CD4-positive, alpha-beta T cell treated with Interleukin-12 subunit alpha and Interleukin-12 subunit beta, for 1 hour (primary cell): ENCODE results near the gene PGRMC2.
A peak's percentile ranks its signal among the peaks of the same experiment; 100 is the strongest.
"Not testable (repeated sequence)": the region's sequence is repeated elsewhere in the genome, so short reads cannot be mapped to it uniquely, and the experiment has no call there.

Source experiments
- DNase-seq: peaks from one replicate; pipeline ENCODE4 v3.0.0-alpha.2; 2020

The PGRMC2 gene

DNA sequence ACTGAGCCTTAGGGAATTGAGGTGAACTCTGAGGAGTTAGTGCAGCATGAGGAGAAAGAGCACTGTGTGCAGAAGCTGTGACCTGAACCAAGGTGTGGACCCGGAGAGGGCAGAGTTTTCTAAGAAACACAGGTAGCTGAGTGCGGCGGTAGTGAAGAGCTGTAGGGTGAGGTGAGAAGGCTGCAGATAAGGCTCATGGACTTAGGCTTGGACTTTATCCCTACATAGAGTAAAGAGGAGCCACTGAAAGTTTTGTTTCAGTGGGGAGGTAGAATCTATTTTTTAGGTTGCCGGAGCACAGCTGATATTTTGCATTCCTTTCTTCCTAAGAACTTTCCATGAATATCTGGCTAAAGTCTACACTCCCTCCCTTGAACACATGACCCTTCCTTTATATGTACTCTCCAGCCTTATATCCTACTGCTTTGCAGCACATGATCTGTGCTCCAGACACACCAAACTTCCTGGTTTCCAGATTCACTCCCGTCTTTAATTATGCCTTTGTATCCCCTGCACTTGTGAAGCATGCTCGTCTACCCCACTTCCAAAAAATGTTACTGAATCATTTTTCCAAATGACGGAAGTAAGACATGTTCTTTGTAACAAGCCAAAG lies 10.6 kb upstream of the PGRMC2 start:
- no peak for DNase-seq

DNA sequence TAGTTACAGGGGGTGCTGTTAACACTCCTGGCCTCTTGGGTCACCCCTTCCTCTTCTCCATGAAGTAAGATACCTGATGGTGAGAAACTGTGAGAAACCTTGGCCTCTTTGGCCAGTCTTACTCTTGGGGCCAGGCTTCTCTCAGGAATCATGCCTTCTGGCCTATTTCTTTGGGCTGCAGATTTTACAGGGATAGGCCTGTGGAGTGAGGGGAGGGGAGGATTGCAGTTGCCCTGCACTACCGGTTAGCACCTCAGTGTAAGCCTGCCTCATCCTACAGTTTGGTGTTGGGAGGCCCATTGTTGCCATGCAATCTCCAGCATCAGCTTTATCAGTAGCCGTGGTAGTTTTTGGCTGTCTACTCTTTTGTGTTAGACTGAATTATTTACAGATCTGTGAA lies 7.6 kb upstream of the PGRMC2 start:
- DNase-seq: no peak

DNA sequence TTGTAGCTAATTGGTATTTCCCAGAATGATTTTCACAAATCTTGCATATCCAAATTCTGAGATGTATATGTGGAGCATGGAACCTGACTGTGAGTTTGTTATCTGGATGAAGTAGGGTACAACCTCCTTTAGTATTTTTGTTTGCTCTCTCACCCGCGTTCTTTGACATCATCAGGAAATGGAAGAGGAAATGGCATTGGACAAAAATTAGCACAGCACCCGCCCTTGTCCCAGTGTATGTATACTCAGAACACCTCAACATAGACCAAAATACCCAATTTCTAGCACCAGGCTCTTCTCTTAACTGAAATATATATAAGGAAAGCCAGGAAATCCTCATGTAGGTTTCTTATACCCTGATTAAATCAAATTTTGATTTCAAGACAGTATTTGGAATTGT lies 6.9 kb upstream of the PGRMC2 start:
- no peak for DNase-seq

DNA sequence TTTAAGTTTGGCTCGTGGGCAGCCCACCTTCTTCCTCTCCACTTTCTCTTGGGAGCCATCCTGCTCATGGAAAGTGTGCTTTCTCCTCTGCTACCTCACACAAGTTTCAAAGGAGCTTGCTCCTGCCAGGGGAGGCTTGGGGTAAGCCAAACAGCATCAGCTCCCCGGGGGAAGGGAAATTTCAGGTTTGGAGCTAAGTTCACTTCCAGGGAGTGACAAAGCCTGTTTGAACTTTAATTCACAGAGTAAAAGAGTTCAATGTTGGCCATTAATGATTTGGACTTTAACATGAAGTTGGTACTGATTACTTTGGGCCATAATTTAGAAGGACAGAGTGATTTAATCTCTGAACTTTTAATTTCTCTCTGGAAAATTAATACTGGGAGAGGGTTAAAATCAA lies 4.7 kb upstream of the PGRMC2 start:
- no peak for DNase-seq

DNA sequence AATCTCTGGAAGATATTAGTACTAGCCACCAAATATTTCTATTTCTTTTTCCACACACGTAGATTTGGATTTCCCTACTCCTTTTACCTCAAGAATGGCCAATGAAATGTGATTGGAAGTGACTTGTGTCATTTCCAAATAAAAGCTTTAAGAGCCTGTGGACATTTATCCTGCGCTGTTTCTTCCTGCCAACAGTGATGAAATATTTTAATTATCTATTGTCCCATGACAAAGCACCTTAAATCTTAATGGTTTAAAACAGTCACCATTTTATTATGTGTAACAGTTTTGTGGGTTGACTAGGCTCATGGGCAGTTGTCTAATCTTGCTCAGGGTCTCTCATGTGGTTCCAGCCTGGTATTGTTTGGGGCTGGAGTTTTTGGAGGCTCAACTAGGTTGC lies 3.5 kb upstream of the PGRMC2 start:
- no peak for DNase-seq

DNA sequence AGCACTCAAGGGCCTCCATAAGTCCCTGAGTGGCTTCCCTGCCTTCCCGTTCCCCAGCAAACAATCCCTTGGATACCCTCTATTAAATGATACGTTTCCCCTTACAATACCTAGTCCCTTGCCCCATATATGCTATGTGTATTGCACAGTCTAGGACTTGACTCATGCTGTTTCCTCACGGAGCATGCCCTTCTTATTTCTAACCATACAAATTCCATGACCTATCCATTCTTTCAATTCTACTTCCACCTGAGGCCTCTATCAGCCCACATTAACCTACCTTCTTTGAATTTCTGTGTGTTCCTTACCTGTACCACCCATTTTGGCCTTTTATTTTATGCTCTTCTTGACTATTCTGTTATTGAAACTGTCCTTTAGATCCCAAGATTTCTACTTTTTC lies 2.9 kb upstream of the PGRMC2 start:
- no peak for DNase-seq

DNA sequence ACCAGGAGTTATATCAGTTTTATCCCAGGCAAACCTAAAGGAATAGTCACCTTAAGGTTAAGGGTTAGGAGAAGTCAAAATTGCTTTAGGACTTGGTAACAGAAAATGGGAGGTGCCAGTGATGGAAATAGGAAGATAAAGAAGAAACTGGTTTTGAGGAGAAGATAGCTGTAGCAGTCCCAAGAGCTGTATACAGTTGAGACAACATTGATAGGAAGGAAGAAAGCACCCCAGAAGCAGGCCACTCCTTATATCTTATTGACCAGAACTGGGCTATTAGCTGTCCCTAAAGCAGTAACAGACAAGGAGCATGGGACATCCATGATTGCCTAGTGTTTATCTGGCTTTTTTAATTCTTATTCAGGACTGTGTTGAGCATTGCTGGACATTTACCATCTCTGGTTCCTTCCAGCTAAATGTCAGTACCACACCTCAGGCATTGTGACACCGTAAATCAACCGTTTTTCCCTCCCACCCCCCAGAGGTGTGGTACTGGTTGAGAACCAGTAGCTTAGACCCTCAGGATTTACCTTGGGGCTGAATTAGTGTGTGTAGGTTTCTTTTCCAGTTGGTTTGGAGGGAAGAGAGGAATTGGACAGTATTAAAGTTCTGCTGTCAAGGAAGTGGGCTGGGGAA lies 2.0 kb upstream of the PGRMC2 start:
- DNase-seq: no peak

DNA sequence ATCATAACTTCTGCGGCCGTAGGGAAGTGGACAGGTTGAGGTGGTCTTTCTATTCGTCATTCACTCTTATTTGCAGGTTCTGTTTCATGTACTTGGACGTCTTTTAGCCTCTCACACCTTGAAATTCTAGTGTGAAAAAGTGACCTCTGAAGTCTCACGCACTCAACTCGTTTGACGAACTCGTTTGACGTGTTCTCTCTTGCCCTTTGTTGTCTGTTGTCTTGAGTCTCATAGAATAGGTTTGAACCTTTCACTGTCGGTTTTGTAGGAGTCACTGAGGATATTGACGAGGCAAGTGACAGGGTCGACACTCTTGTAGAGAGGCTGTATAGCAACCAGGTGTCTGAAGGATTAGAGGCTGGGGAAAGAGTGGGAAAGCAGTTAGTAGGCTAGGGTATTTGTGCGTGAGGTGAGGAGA lies 1.1 kb upstream of the PGRMC2 start:
- peak; percentile 44 for DNase-seq

DNA sequence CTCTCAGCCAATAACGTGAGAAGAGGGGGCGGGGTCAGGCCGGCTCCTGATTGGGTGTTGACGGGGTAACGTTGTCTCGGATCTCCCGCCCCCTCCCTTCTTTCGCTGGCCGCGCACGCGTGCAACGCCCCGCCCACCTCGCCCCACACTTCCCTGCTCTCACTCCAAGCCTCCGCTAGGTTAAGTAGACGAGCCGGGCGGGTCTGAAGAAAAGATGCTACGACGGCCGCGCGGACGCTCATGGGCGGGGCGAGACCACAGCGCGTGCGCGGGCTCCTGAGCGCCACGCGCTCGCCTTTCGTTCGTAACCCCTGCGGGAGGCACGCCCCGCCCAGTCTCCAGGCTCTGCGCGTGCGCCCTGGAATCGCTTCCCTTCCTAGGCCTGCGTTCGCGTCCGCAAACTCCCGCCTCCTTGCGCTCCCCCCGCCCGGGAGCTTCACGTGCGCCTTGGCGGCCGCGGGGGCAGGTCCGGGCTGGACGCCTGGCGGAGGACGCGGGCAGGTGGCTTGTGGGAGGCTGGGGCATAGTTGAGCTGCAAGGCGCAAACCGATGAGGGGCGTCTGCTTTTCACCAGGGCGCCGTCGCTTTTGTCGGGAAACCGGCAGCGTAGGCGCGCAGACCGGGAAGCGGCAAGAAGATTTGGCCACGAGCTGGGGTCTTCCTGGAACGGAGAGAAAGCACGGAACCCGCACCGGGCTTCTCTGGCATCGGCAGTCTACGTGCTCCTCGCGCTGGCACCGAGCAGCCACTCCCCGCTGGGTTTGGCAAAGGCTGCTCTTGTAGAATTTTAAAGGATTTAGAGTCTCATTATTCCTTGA lies 467 bp upstream of the PGRMC2 start:
- peak; percentile 100 for DNase-seq

DNA sequence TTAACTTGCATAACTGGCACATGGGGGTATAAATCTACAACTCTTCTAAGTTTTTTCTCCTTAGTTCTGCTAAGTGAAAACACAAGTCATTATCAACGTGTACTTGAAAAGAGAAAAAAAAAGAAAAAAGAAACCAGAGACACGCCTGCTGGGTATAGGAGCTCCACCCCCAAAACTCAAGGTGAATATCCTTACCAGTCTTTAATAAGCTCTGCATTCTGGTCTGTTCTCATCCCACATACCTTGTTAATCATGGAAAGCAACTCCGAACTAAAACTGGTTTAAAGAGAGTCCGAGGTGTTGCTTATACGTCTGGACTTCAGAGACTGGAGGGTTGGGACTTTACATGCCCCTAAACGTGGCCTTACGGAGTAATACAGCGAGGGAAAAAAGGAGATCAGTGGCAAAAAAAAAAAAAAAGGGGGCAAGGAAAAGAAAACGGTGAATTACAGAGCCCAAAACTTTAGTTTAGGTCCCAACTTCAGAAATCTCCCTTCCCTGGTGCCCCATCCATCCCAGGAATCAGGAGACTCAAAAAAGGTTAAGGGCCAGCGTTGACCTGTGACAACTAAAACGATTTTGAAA lies 1.0 kb downstream of the PGRMC2 start:
- peak; percentile 49 for DNase-seq

DNA sequence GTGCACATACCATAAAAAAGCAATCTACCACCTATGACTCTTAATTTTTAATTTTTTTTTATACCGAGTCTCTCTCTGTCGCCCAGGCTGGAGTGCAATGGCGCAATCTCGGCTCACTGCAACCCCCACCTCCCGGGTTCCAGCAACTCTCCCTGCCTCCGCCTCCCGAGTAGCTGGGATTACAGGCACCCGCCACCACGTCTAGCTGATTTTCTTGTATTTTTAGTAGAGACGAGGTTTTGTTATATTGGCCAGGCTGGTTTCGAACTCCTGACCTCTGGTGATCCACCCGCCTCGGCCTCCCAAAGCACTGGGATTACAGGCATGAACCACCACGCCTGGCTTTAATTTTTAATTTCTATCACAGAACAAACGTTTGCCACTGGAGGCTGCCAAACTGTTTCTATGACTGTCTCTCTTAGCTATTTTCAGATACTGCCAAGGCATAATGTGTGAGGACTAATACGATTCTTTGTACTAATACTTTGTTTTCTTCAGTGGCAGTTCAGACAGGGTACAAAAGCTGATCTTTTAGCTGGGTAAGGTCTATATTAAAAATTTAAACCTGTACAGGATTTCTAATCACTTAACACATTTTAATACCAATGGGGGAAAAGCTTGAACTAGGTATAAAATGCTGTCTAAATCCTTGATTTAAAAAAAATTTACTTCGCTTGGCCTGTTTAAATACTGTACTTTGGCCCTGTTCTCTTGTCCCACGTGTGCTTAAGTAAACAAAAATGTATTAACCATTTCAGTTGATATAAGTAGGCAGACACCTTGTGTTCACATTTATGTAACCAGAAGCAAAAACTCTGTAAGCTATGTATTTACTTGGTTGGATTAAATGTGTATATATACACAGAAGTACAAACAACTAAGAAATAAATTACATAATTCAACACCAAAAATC lies 2.3 kb downstream of the PGRMC2 start:
- DNase-seq: no peak

DNA sequence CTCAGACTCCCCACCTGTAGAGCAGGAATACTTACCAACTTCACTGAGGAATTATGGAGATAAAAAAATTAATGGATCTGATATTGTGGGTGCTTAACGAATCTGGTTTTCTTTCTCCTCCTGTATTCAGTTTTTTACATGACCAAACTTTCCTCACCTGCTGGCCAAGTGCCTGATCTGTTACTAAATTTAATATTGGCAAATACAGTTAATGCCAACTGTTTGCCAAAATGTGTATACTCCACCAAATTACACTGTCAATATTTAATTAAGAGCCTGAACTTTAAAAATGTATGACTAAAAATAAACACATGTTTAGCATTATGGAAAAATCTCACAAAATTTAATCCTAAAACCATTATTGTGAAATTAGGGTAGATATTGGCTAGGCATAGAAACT lies 3.3 kb downstream of the PGRMC2 start:
- DNase-seq: no peak

DNA sequence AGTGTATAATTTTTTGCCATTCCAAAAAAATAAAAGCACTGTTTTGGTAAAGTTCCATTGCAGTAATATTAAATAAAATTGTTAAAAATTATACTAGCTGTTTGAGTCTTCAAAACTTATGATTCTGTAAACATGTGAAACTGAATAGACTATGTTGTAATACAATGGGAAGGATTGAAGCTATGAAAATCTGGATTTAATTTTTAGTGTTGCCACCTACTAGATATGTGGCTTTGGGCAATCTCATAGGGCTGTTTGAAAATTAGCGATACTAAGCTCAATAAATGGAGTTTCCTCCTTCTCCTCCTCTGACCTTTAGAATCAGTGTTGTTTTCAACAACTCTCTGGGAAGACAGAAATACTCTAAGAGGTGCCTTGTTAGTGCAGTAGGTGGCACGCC lies 4.5 kb downstream of the PGRMC2 start:
- no peak for DNase-seq

DNA sequence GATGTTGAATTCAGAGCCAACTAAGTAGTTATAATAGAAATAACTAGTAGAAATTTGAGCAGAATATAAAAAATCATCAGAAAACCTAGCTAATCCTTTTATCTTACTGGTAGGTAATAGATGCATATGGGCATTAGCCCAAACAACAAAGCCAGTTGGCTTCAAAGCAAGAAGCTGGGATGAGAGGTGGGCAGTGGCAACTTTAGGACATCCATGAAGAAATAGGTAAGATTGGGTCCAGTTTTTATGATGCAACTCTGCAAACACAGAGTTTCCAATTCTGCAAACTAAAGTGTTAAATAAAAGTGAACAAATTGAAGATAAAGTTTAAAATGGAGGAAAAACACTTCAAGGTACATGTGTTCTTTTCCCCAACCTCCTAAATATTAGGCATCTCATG lies 5.1 kb downstream of the PGRMC2 start:
- DNase-seq: no peak

DNA sequence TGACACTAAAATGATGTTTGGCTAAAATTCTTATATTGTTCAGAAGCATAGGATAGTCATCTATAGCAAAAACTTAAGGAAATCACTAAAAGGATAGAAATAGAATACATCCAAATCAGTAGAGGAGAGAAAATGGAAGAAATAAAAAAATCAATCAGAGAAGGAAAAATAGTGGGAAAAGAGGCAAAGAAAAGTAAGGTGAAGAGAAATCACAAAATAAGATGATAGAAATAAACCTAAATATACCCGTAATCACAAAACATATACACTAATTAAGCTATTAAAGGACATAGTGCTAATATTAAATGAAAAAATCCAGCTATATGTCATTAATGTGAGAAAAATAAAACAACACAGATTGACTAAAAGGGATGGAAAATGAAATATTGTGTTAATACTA lies 6.3 kb downstream of the PGRMC2 start:
- no peak for DNase-seq

DNA sequence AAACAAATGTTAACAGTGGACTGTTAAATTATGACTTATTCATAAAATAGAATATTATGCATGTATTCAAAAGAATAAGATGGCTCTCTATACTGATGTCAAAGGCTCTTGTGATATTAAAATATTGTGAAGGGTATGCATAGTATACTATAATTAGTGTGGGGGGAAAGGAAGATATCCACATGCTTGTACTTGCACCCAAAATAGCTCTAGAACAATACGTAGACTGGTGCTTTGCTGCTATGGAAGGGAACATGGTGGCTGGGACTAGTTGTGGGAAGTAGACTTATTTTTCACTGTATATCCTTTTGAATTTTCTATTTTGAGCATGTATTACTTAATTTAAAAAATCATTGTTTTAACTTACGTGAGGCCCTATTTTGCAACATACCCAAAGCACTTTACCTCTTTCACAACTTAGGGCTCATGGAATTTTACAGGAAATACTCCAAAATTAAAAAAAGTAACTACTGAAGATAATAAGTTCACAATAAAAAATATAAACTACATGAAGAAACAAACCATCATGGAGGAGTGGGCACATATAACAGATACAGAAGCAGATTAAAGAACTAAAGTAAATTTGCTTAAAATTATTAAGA lies 7.9 kb downstream of the PGRMC2 start:
- no peak for DNase-seq

DNA sequence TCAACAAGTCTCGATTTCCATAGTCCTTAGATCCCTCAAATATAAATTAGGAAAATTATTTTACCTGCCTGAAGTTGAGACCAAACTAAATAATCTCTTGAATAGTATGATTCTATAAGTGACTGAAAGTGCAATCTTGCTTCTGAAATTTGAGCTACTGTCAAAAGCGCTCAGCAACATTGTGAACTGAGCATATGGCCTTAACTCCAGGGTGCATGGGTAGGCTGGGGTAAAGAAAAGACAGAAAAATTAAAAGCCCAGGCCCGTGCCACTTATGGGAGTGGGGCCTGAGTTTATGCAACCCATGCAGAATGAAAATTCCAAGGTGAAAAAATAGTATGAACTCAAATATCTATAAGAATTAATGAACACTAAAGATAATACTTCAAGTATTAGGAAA lies 9.8 kb downstream of the PGRMC2 start:
- DNase-seq: no peak

DNA sequence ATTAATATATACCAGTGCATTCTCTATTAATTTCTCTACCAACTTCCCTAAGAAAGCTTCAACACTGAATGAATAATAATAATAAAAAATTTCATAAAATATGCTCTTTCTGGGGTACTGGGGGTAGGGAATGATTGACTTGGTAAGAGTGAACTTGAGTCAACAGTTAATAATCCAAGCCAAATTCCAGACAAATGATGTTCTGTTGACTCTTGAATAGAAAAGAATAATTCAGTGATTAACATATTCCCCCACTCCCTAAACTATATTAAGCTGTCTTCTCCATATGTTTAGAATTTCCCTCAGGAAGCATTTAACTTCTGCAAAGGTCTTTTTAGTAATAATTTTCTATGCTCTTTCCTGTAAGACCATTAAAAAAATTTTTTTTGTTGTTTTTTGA lies 12.3 kb downstream of the PGRMC2 start:
- DNase-seq: no peak

DNA sequence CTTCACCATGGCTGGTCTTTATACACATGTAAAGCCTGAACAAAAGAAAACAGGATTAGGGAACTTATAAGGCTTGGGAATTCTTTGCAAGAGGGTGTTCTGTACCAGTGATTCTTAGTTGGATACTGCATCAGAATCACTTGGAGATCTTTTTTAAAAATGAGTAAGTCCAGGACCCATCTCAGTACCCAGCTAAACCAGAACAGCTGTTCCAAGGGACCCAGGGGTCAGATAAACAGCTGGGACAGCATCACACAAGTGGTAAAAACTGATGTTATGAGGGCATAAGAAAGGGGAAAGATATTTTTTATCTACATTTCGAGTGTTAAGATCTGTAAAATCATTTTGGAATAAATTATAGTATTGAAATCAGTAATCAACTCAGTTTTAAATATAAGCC lies 16.1 kb downstream of the PGRMC2 start:
- no peak for DNase-seq

DNA sequence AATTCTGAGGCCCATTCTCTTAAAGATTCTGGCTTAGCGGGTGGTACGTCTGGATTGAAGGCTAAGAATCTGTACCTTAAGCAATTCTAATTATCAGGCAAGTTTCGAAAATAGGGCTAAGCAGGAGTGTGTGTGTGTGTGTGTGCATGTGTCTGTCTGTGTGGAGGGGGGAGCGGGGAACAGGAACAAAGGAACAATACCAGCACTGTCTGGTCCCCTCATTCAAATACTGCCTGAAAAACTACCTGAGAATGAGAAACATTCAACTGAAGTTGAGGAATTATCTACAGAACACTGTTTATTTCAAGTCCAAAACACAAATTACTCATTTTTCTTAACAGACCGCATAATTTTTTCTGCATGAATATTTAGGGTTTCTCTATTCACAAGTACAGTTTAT lies 18.6 kb downstream of the PGRMC2 start:
- no peak for DNase-seq

DNA sequence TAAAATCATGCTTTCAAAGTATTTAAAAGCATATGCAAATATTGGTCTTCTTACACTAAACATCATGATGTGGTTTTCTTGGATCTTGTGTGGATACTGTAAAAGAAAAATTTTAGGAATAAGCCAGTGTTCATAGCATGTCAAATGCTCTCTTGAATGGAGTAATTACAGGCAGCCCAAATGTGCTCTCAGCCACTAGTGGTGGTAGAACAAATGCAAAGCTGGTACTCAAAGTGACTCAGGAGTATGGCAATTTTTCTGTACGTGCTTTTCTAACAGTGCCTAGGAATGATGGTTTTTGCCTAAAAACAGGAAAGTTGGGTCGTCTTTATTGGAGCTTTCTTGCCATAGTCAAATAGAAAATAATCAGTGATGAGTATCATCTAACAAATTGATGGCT lies 19.9 kb downstream of the PGRMC2 start:
- no peak for DNase-seq

DNA sequence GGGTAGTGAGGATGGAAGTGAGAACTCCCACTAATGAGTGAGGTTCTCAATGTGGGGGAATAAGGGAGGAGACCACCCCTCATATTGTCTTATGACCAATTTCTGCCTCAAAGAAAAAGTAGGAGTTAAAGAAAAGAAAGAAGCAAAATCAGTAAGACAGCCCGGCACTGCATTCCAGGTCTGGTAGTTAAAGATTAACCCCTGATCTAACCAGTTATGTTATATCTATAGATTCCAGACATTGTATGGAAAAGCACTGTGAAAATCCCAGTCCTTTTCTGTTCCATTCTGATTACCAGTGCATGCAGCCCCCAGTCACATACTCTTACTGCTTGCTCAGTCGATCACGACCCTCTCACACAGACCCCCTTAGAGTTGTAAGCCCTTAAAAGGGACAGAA lies 20.4 kb downstream of the PGRMC2 start:
- DNase-seq: not testable (repeated sequence)
